B cell (primary cell): ENCODE measurements around the gene ZNF268.

Experiments
- CTCF ChIP-seq: fragments of 200-600 bp; IDR thresholded peaks from one replicate; pipeline ENCODE4 v1.8.0; 2022; ENCODE audit warnings: antibody characterized with exemption, mild to moderate bottlenecking
- EZH2 ChIP-seq: IDR thresholded peaks from 2 replicates; pipeline ENCODE4 v1.6.1; 2012; ENCODE audit warnings: borderline replicate concordance, low read depth, mild to moderate bottlenecking, moderate library complexity, low read length; ENCODE audit not compliant: insufficient read depth, poor library complexity, severe bottlenecking

DNA sequence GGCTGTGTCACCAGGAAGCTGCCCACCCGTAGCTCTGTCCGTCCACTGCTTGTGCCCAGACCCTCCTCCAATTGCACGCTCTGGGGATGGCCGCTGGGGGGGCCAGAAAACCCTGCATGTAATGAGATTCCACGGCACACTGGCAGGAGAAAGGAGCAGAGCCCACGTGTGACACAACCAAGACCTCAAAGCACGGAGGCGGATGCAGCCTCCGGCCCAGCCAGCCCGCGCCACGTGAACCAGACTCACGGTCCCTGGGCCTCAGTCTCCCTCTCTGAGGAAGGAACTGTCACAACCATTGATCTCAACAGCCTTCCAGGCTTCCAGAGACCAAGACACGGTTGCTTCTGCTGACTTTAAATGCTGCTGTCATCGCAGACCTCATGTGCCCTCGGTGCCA is 39.9 kb downstream of the ZNF268 start:
- no peak for TF ChIP-seq CTCF
- TF ChIP-seq EZH2, result no peak
